ENCODE results near the gene RRM1.

- TF ChIP-seq CTCF (IDR thresholded peaks at IDR 0.05) = no peak
- TF ChIP-seq POLR2A (IDR thresholded peaks at IDR 0.05) = no peak
These were observed 29.5 kb upstream of the RRM1 start for GRCh38 chr11:4065086-4065485.

Data from uterus (tissue), 2 donors.